GM19023 (cell line): ENCODE measurements around the gene LIX1L.
"Not testable (repeated sequence)": the region's sequence is repeated elsewhere in the genome, so short reads cannot be mapped to it uniquely, and the experiment has no call there.

ENCODE experiments used
- ATAC-seq: cut with Tn5 transposase; IDR thresholded peaks from one replicate; pipeline ENCODE4 v1.9.1; 2021; ENCODE audit warnings: mild to moderate bottlenecking, moderate library complexity; ENCODE audit not compliant: unreplicated experiment

Gene LIX1L

DNA sequence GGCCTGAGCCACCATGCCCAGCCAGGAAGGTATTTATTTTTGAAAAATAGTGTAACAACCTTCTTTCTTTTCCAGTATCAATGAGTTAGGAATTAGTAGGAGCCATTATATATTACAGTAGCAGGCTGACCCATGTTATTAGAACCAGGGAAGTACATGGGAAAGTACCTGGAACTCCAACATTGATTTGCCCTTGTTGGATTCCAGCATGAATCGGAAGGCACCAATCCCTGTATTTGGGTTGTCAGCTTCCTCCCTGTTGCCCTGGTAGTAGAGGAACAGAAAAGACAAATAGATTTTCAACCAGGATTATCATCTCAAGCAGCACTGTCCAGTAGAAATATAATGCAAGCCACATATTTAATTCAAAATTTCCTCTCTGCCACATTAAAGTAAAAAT, 20.4 kb downstream of the LIX1L start:
- no peak for ATAC-seq

DNA sequence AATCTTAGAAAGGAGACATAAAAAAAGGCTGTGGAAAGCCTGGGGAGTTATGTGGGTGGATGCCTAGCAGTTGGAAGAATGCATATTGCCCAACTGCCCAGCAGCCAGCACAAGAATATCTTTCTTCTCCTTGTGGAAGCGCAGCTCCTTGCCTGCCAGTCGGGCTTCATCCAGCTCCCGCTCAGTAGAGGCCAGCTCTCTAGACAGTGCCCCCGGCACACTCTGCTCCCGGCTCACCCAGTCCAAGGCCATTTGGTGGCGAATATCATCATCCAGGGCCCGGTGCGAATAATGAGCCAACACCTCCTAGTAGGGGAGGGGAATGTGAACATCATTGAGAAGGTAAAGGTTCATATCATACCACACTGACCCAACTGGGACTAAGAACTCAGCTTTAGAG, 21.6 kb downstream of the LIX1L start:
- ATAC-seq = no peak

- no peak for ATAC-seq
Observed at GRCh38 chr1:145935708-145936107, 22.1 kb downstream of the LIX1L start.

- ATAC-seq = not testable (repeated sequence)
Observed at GRCh38 chr1:145932522-145933009, 25.3 kb downstream of the LIX1L start.

DNA sequence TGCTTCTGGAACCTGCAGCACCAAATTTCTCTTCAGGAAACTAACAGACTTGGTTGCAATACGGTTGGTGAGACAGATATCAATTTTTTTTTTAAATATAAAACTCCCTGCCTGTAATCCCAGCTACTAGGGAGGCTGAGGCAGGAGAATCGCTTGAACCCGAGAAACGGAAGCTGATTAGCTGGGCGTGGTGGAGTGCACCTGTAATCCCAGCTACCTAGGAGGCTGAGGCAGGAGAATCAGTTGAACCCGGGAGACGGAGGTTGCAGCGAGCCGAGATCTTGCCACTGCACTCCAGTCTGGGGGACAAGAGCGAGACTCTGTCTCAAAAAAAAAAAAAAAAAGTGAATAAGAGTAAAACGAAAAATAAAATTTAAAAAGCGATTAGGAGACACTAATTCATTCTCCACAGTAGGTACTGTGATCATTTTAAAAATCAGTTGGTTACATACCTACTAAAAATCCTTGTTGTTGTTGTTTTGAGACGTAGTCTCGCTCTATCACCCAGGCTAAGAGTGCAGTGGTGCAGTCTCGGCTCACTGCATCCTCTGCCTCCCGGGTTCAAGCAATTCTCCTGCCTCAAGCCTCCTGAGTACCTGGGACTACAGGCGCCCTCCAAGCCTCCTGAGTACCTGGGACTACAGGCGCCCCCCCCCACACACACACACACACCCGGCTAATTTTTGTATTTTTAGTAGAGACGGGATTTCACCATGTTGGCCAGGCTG, 29.7 kb downstream of the LIX1L start:
- ATAC-seq = no peak

GRCh38 chr1:145927063-145927886, 30.5 kb downstream of the LIX1L start, which contains the start of gene RBM8A:
Gene RBM8A, minus strand, starts transcription at chr1:145927484. Its CDS starts 58 bp downstream, at chr1:145927426.
- ATAC-seq = peak; percentile 92

DNA sequence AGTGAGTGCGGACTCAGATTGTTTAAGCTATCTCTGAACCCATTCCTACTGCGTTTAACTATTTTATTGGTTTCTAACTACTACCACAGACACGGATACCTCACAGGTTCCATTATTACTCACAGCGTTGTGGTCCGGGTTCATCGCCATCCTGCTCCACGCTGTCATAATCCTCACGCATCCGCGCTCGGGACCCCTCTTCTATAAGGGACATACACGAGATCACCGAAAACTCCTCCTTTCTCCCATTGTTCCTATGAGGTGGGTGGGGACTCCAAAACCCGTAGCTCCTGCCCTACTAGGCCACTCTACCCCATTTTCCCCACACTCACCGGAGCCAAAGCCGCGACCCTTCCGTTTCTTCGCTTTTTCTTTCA, 31.1 kb downstream of the LIX1L start:
- ATAC-seq = peak; percentile 15

GRCh38 chr1:145922266-145922665, 35.6 kb downstream of the LIX1L start:
- ATAC-seq = no peak

DNA sequence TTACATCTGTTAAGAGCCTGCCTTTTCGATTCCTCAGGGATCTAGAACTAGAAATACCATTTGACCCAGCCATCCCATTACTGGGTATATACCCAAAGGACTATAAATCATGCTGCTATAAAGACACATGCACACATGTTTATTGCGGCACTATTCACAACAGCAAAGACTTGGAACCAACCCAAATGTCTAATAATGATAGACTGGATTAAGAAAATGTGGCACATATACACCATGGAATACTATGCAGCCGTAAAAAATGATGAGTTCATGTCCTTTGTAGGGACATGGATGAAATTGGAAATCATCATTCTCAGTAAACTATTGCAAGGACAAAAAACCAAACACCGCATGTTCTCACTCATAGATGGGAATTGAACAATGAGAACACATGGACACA, 37.5 kb downstream of the LIX1L start:
- not testable (repeated sequence) for ATAC-seq

DNA sequence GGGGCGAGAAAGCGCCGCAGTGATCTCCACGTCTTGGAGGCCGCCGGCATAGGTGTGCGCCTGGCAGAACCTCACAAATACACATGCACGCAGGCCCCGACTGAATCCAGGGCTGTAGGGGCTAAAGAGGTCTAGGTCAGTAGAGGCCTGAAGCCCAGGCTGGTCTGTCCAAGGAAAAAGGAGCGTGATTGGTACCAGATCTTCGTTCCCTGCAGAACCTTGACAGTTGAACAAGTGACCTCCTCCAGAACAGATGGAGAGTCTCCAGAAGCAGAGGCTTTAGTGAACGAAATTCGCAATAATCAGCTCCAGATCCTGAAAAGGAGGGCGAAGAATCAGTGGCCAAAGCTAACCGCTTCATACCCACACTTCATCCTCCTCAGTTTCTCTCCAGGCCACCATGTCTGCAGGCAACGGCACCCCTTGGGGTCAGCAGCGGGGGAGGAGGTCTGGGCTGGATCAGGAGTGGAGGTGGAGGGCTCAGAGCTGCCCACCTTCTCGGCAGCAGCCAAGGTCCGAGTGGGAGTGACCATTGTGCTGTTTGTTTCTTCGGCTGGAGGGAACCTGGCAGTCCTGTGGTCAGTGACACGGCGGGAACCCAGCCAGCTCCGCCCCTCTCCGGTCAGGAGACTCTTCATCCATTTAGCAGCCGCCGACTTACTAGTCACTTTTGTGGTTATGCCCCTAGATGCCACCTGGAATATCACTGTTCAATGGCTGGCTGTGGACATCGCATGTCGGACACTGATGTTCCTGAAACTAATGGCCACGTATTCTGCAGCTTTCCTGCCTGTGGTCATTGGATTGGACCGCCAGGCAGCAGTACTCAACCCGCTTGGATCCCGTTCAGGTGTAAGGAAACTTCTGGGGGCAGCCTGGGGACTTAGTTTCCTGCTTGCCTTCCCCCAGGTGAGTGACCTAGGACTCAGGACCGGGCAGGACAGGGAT, 38.6 kb downstream of the LIX1L start:
- no peak for ATAC-seq

- peak; percentile 90 for ATAC-seq
Observed at GRCh38 chr1:145918144-145918991, 39.4 kb downstream of the LIX1L start, which contains the start of gene PEX11B. Gene PEX11B, minus strand, starts transcription at chr1:145918717. Its CDS starts 29 bp downstream, at chr1:145918688.

DNA sequence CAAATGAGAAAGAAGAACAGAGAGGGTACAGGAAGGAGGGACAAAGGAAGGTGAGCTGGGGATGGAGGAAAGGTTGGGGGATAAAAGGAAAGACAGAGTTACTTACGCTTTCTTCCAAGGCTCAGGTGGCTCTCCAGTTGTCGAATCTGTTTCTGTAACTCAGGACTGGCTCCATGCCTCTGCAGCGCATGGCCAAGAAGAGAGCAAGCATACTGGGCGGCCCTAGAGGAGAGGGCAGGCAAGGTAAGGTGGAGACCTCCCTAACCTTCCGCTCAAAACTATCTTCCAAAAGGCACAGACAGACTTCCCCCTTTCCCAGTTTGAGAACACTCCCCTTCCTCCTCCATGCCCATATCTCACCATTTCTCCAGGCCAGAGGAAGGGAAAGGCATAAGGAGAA, 40.2 kb downstream of the LIX1L start:
- no peak for ATAC-seq

- ATAC-seq = no peak
Observed at GRCh38 chr1:145916745-145917144, 41.1 kb downstream of the LIX1L start.

DNA sequence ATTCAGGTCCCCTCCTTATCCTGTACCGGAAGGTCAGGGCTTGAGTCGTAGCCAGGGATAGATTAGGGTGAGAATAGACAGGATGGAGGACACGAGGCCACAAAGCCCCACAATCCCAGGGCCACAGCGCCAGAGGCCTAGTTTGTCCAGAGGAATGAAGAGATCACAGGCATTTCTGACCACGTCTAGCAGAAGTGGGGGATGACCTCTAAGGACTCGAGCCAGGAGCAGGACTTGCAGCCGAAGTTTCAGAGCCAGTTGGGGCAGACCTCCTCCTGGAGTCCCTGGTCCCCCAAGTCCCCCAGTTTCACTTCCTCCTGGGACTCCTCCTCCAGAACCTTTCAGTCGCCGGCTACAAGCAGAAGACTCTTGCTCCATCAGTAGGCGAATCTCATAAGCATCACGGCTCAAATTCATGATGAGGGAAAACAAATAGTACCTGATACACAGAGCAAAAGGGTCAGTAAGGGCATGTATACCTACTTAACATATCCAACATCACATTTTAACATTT, 45.6 kb downstream of the LIX1L start:
- no peak for ATAC-seq

DNA sequence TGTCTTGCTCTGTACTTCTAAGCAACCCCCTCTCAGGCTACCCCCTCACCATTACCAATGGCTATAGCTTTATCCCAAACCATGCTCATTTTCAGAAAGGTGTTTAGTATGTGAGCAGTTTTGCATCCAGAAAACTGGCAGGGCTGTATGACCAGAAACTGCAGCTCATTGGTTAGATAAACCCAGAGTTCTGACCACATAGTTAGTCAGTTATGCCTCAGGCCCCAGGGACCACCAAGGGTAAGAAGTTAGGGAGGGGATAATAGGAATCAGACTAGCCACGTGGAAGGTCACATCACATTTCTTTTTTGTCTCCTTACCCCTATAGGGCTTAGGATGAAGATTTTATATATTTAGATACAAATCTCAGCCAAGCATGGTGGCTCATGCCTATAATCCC, 49.2 kb downstream of the LIX1L start:
- ATAC-seq = no peak

DNA sequence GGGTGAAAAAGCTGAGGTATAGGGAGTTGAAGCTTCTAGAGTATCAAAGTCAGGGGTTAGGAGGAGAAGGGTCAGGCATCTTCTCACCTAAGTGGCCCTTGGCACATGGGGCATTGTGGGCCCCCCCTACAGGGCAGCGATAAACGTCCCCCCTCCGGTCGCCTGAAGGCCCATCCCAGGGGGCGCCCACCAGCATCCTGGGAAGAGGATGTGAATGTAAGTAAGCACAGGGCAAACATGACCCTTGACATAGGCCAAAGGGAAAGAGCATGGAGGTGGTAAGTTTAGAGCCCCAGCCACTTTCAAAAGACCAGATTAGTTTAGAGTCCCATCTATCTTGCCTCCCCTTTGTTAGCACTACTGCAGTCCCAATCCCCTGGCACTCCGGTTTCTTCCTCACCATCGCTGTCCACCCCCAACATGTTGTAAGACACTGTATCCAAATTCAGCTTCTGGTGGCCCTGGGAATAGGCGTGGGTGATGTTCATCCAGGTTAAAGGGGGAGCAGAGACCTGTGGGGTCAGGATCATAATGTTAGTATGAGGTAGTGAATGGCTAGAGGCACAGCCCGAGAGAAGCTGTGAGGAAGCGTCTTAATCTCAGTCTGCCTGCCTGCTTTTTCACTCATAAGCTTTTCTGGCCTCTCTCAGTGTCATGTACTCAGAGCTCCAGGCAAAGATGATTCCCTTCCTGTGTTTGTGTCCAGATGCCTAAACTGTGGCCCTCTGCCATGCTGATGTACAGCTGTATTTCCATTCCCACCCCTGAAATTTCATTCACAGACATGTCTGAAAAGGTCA, 50.7 kb downstream of the LIX1L start:
- ATAC-seq = no peak

GRCh38 chr1:145901312-145902021, 56.4 kb downstream of the LIX1L start:
- no peak for ATAC-seq

DNA sequence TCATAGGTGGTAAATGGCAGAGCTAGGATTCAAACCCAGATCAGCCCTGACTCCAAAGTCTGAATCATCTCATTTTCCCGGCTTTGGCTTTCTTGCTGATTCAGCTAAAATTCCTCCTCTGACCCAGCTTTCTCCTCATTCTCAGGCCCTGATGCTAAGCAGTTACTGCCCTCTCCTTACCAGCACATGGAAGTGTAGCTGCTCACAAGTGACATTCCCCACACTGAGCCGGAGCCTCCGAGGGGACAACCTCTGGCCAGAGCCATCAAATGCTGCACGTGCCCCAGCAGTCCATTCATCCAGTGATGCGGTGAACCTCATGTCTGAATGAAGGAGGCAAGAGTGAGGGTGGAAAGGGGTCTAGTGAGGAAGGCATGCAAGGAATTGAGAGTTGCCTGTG, 59.1 kb downstream of the LIX1L start:
- ATAC-seq = no peak
